Tracheal epithelial cell (primary cell): Measurements from ENCODE around the gene PHC2. TPM values are rescaled to one million over a fixed set of nuclear protein-coding genes. Genes with fewer than 3 reads are reported as not detected.

ENCODE experiments used
- total RNA-seq: library from RNA; depleted of rRNA; stranded (reverse); fragments of >200 nt; gene quantifications from 2 replicates; pipeline ENCODE4 v1.2.1, GENCODE V29; 2014

The PHC2 gene
- total RNA-seq, result 38.4 and 70.8 TPM in 2 replicates

GRCh38 chr1:33430692-33431593 is at the start of gene PHC2:
Gene PHC2, minus strand, starts transcription at chr1:33431095. Its CDS starts 55,556 bp downstream, at chr1:33375539.

GRCh38 chr1:33472269-33472980 is 41.5 kb upstream of the PHC2 start, which contains the start of gene ZSCAN20:
Gene ZSCAN20, plus strand, starts transcription at chr1:33472645. Its CDS starts 6,644 bp downstream, at chr1:33479289.

GRCh38 chr1:33320619-33321165 is 110.2 kb downstream of the PHC2 start, which contains the start of gene A3GALT2:
Gene A3GALT2, minus strand, starts transcription at chr1:33321098. Its CDS starts 0 bp downstream, at chr1:33321098.

Other genes starting within 250 kb of the PHC2 start
- 1.1 and 1.7 TPM in 2 replicates for gene TRIM62, start 249.1 kb downstream of the PHC2 start, total RNA-seq
- 0.96 and 1.3 TPM in 2 replicates for gene ZNF362, start 174.6 kb downstream of the PHC2 start, total RNA-seq
- not detected in 2 replicates for gene A3GALT2, start 110.0 kb downstream of the PHC2 start, total RNA-seq
- gene ZSCAN20, start 41.5 kb upstream of the PHC2 start, total RNA-seq, result 7.2 and 8.1 TPM in 2 replicates